HepG2 (cell line): ENCODE data around the gene PIGW. TPM values are rescaled to one million over a fixed set of nuclear protein-coding genes. Genes with fewer than 3 reads are reported as not detected.

Experiments
- ATAC-seq: fragments of 200-7000 bp; cut with Tn5 transposase; 3 replicates; pipeline ENCODE4 v1.9.1; 2020; ENCODE audit warnings: mild to moderate bottlenecking, moderate library complexity
- BruUV-seq: library from RNA; stranded (reverse); fragments of 400-500 nt; replicated peaks from 2 replicates; lab custom pipeline; 2021; lab: Mats Ljungman, UMichigan
- CTCF ChIA-PET: fragments of 300-600 bp; formaldehyde crosslinking; extraction: SDS; loops from one replicate; lab custom pipeline; 2021; ENCODE audit warnings: low total read pairs, inconsistent platforms, low intra/inter-chr PET ratio; lab: Yijun Ruan, JAX
- POLR2A ChIA-PET: fragments of 350-600 bp; sonication (Branson Sonifier 250); formaldehyde crosslinking; loops from one replicate; lab custom pipeline; 2020; ENCODE audit warnings: antibody characterized with exemption, inconsistent platforms; lab: Yijun Ruan, JAX
- DNase-seq: peaks from one replicate; pipeline ENCODE4 v3.0.0-alpha.2; 2015; ENCODE audit warnings: low spot score
- FAIRE-seq: peaks from 3 replicates; lab custom pipeline; 2011; peaks lifted over from hg19 to GRCh38; lab: Jason Lieb, UNC
- H2AFZ ChIP-seq: one replicate; pipeline ENCODE4 v1.6.1; 2011; ENCODE audit warnings: low read length, inconsistent platforms
- H3K27ac ChIP-seq: fragments of 300-600 bp; 3 replicates; pipeline ENCODE4 v1.8.0; 2011; ENCODE audit warnings: mixed run types, mild to moderate bottlenecking, mixed read lengths, low read length, inconsistent platforms; ENCODE audit not compliant: insufficient read depth; ENCODE audit errors: extremely low read length
- H3K27me3 ChIP-seq, 2 experiments: fragments of 200-600 bp in 1 of 2; 2 replicates in 1 of 2; 3 replicates in 1 of 2; pipeline versions ENCODE4 v1.6.0 to v1.8.0; 2011; ENCODE audit warnings: low read length in 2 of 2, mild to moderate bottlenecking in 2 of 2, moderate library complexity in 2 of 2, inconsistent platforms in 1 of 2; ENCODE audit not compliant: insufficient read depth in 2 of 2, control insufficient read depth in 1 of 2
- H3K36me3 ChIP-seq, 2 experiments: fragments of 200-600 bp in 1 of 2; replicated peaks in 1 of 2; 2 replicates in 1 of 2; 3 replicates in 1 of 2; pipeline versions ENCODE4 v1.5.1 to v1.8.0; 2011; ENCODE audit warnings: low read length in 2 of 2, inconsistent platforms in 1 of 2; ENCODE audit not compliant: insufficient read depth in 2 of 2, control insufficient read depth in 1 of 2
- H3K4me1 ChIP-seq: 2 replicates; pipeline ENCODE4 v1.5.1; 2012; ENCODE audit warnings: low read length, inconsistent platforms; ENCODE audit not compliant: insufficient read depth
- H3K4me2 ChIP-seq: 2 replicates; pipeline ENCODE4 v1.6.0; 2011; ENCODE audit warnings: low read depth, low read length, inconsistent platforms
- H3K4me3 ChIP-seq, 3 experiments: fragments of 200-600 bp in 1 of 3; sonication (generic), shearing (Covaris generic) in 1 of 3; replicated peaks in 1 of 3; 2 replicates each; pipeline ENCODE4 v1.5.1; 2011 to 2016; ENCODE audit warnings: low read length in 3 of 3, inconsistent platforms in 2 of 3, low read depth in 2 of 3, mild to moderate bottlenecking in 2 of 3, control low read depth in 1 of 3, mixed read lengths in 1 of 3; ENCODE audit not compliant: insufficient read depth in 1 of 3
- H3K79me2 ChIP-seq: one replicate; pipeline ENCODE4 v1.6.1; 2011; ENCODE audit warnings: low read length, inconsistent platforms; ENCODE audit not compliant: insufficient read depth
- H3K9ac ChIP-seq: 2 replicates; pipeline ENCODE4 v1.6.0; 2011; ENCODE audit warnings: mild to moderate bottlenecking, low read depth, low read length, inconsistent platforms; ENCODE audit not compliant: insufficient read depth
- H3K9me3 ChIP-seq: 2 replicates; pipeline ENCODE4 v1.5.1; 2012; ENCODE audit warnings: mild to moderate bottlenecking, low read length
- H4K20me1 ChIP-seq: 2 replicates; pipeline ENCODE4 v1.6.0; 2011; ENCODE audit warnings: inconsistent platforms, mild to moderate bottlenecking, low read length, moderate library complexity; ENCODE audit not compliant: insufficient read depth
- CHD4 ChIP-seq: fragments of 200-600 bp; sonication (generic); IDR thresholded peaks from 2 replicates; pipeline ENCODE4 v1.7.0; 2017; ENCODE audit warnings: mild to moderate bottlenecking, low read length, borderline replicate concordance
- DNMT1 ChIP-seq: sonication (generic); formaldehyde crosslinking; IDR thresholded peaks from 2 replicates; pipeline ENCODE4 v1.5.1; 2020; ENCODE audit warnings: mild to moderate bottlenecking, missing genetic modification reagents
- ELF3 ChIP-seq: IDR thresholded peaks from 2 replicates; pipeline ENCODE4 v1.6.1; 2016; ENCODE audit warnings: missing genetic modification reagents, missing compliant biosample characterization
- ERF ChIP-seq: IDR thresholded peaks from 2 replicates; pipeline ENCODE4 v1.6.1; 2018; ENCODE audit warnings: missing biosample characterization, missing genetic modification reagents
- HNF4G ChIP-seq, 2 experiments: sonication (generic) in 1 of 2; formaldehyde crosslinking in 1 of 2; IDR thresholded peaks; 2 replicates each; pipeline versions ENCODE4 v1.4.0 to v1.6.1; 2011 to 2020; ENCODE audit warnings: borderline replicate concordance in 2 of 2, low read depth in 2 of 2, mild to moderate bottlenecking in 2 of 2, low read length in 1 of 2, missing genetic modification reagents in 1 of 2, moderate library complexity in 1 of 2
- MAFF ChIP-seq: IDR thresholded peaks from 2 replicates; pipeline ENCODE4 v1.6.1; 2011; ENCODE audit warnings: low read depth, low read length, improper control_type of control experiment
- MAFK ChIP-seq, 2 experiments: IDR thresholded peaks in 1 of 2; conservative IDR thresholded peaks in 1 of 2; 2 replicates each; pipeline ENCODE4 v1.6.1; 2011; ENCODE audit warnings: improper control_type of control experiment in 2 of 2, low read length in 2 of 2
- MED1 ChIP-seq: sonication (generic); formaldehyde crosslinking; IDR thresholded peaks from 2 replicates; pipeline ENCODE4 v1.4.0; 2020; ENCODE audit warnings: missing genetic modification reagents
- PCBP2 ChIP-seq: fragments of 200-400 bp; formaldehyde crosslinking; optimal IDR thresholded peaks from 2 replicates; pipeline ENCODE3; 2018; ENCODE audit warnings: low read length, low read depth; ENCODE audit not compliant: poor library complexity, severe bottlenecking
- SRSF4 ChIP-seq: fragments of 200-400 bp; formaldehyde crosslinking; IDR thresholded peaks from one replicate; pipeline ENCODE4 v1.6.1; 2018; ENCODE audit warnings: mild to moderate bottlenecking, low read depth, low read length, moderate library complexity; ENCODE audit not compliant: poor library complexity, severe bottlenecking
- YY1 ChIP-seq: IDR thresholded peaks from 2 replicates; pipeline ENCODE4 v1.6.1; 2011; ENCODE audit warnings: low read length, low read depth, moderate library complexity, mild to moderate bottlenecking; ENCODE audit not compliant: insufficient read depth, insufficient replicate concordance
- ZBTB3 ChIP-seq: sonication (generic); formaldehyde crosslinking; IDR thresholded peaks from 2 replicates; pipeline ENCODE4 v1.4.0; 2020; ENCODE audit warnings: low read depth, mild to moderate bottlenecking, moderate library complexity, missing genetic modification reagents, borderline replicate concordance
- ZBTB4 ChIP-seq: sonication (generic); formaldehyde crosslinking; IDR thresholded peaks from 2 replicates; pipeline ENCODE4 v1.4.0; 2020; ENCODE audit warnings: missing genetic modification reagents, mild to moderate bottlenecking, borderline replicate concordance
- ZFP36 ChIP-seq: fragments of 150-350 bp; IDR thresholded peaks from 2 replicates; pipeline ENCODE4 v1.6.1; 2018; ENCODE audit warnings: borderline replicate concordance, low read length, low read depth; ENCODE audit not compliant: partially characterized antibody
- ZNF101 ChIP-seq: sonication (generic); formaldehyde crosslinking; IDR thresholded peaks from 2 replicates; pipeline ENCODE4 v1.4.0; 2020; ENCODE audit warnings: mild to moderate bottlenecking, low read depth, missing genetic modification reagents, borderline replicate concordance
- ZNF232 ChIP-seq: sonication (generic); formaldehyde crosslinking; IDR thresholded peaks from 2 replicates; pipeline ENCODE4 v1.4.0; 2020; ENCODE audit warnings: missing genetic modification reagents, borderline replicate concordance
- ZNF350 ChIP-seq: sonication (generic); formaldehyde crosslinking; IDR thresholded peaks from 2 replicates; pipeline ENCODE4 v1.4.0; 2020; ENCODE audit warnings: mild to moderate bottlenecking, low read depth, missing genetic modification reagents, borderline replicate concordance
- ZNF710 ChIP-seq: sonication (generic); formaldehyde crosslinking; IDR thresholded peaks from 2 replicates; pipeline ENCODE4 v1.5.0; 2020; ENCODE audit warnings: mild to moderate bottlenecking, missing genetic modification reagents, borderline replicate concordance
- WGBS: methylation state at CpG from one replicate; pipeline ENCODE4 v1.1.6; 2017; ENCODE audit warnings: low lambda C conversion rate; 5-methylcytosine and 5-hydroxymethylcytosine counted together
- in situ Hi-C: cut with HindIII; loops from 2 replicates; pipeline ENCODE4 v1.10.0; 2017; ENCODE audit warnings: low pct_unique_long_range_greater_than_20kb; ENCODE audit not compliant: extremely low pct_ligation_motif_present
- intact Hi-C: fragments of 100-400 bp; cut with micrococcal nuclease; formaldehyde crosslinking; loops from one replicate; pipeline ENCODE4 v1.10.0; 2022; ENCODE audit not compliant: unreplicated experiment
- polyA plus RNA-seq, 8 experiments: library from polyadenylated mRNA; depleted of rRNA in 3 of 8; stranded (reverse) in 7 of 8; unstranded in 1 of 8; fragments of >200 nt; fragmentation: Illumina TruSeq in 4 of 8; extraction: Trizol in 4 of 8; gene quantifications; 2 replicates each; pipeline versions ENCODE4 v1.2.1 to v1.2.3, GENCODE V29; 2011 to 2016; ENCODE audit warnings: low read depth in 4 of 8, missing spikeins in 1 of 8, mixed read lengths in 1 of 8; ENCODE audit not compliant: insufficient read depth in 1 of 8
- total RNA-seq, 5 experiments: library from RNA; depleted of rRNA; stranded (reverse); fragments of >200 nt; fragmentation: Illumina TruSeq; extraction: Trizol; gene quantifications; 2 replicates each; pipeline ENCODE4 v1.2.3, GENCODE V29; 2016; ENCODE audit warnings: low read depth in 1 of 5

PIGW gene
- total and polyA plus RNA-seq, 2 of the 13 experiments (the other 11 are each of a cell fraction or from before 2014, with no cell fraction given): 9.0 to 24.0 TPM

GRCh38 chr17:36514856-36515255, 19.9 kb upstream of the PIGW start:
- ChIA-PET POLR2A (no interaction called here), CTCF (no interaction called here)
- no peak for DNase-seq
- FAIRE-seq: no peak
- no peak for TF ChIP-seq HNF4G (IDR thresholded peaks at IDR 0.05; ENCODE audit: borderline replicate concordance, low read depth, low read length)
- TF ChIP-seq HNF4G (CRISPR knock-in tag; IDR thresholded peaks at IDR 0.05; ENCODE audit: borderline replicate concordance, low read depth): no peak
- TF ChIP-seq ZNF710: no peak
- no peak for TF ChIP-seq YY1
- no peak for TF ChIP-seq ZFP36
- TF ChIP-seq ZBTB3 (CRISPR knock-in tag): no peak
- TF ChIP-seq ZNF101 (CRISPR knock-in tag): no peak
- TF ChIP-seq PCBP2: no peak
- TF ChIP-seq MED1 (CRISPR knock-in tag): no peak
- no peak for TF ChIP-seq ERF
- no peak for TF ChIP-seq ZNF232 (CRISPR knock-in tag)
- TF ChIP-seq ELF3: no peak
- no peak for TF ChIP-seq MAFF
- no peak for TF ChIP-seq SRSF4
- TF ChIP-seq MAFK (conservative IDR thresholded peaks at IDR 0.05 in 1 of 2, IDR thresholded peaks at IDR 0.05 in 1 of 2; ENCODE audit: low read length in 2 of 2): no peak
- no peak for TF ChIP-seq ZBTB4 (CRISPR knock-in tag)
- no peak for TF ChIP-seq CHD4
- TF ChIP-seq ZNF350 (CRISPR knock-in tag): no peak
- TF ChIP-seq DNMT1: no peak
- in situ Hi-C loops: no loop called here
- no peak overlapping the region for H3K9ac ChIP-seq
- intact Hi-C loops: no loop called here
- H3K4me1 ChIP-seq: no peaks in the 10 kb centered on the region
- peaks cover 17 to 48% of the 10 kb centered on the region in 2 experiments for H3K36me3 ChIP-seq
- WGBS: 100% methylated on average over 3 of the region's 3 CpGs
- no peak overlapping the region for H3K4me2 ChIP-seq
- no peak overlapping the region for H2AFZ ChIP-seq
- ATAC-seq: no peak
- no peak overlapping the region for H3K4me3 ChIP-seq
- no TSS peak for BruUV-seq
- H3K27me3 ChIP-seq: no peaks in the 10 kb centered on the region
- no peaks in the 10 kb centered on the region; the same call in 1 of the 2 replicates for H4K20me1 ChIP-seq
- no peaks in the 10 kb centered on the region for H3K9me3 ChIP-seq
- no peak overlapping the region for H3K27ac ChIP-seq
- H3K79me2 ChIP-seq: no peaks in the 10 kb centered on the region
